ENCODE measurements around the gene RASA2. TPM values are rescaled to one million over a fixed set of nuclear protein-coding genes. Genes with fewer than 3 reads are reported as not detected.
A peak's percentile ranks its signal among the peaks of the same experiment; 100 is the strongest.

RASA2 gene
- total and polyA plus RNA-seq, 11 donors: 2.0 to 12.3 (median 3.4) TPM

DNA sequence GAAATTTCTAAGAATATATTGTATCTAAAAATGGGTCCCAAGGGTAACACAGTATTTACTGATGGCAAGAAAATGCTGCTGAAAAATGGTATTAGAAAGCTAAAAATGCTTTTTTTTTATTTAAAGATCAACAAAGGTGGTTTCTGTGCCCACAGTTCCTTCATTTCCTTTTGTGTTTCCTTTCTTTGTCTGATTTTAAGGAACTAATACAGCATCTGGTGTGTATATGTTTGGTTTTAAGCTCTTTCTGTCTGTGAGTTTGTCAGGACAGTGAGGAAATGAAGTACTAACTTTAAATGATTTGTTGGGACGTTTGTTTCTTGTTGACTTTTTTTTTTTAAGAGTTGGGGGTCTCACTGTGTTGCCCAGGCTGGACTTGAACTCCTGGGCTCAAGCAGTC lies 38.2 kb downstream of the RASA2 start:
- DNase-seq (no peak), ATAC-seq (no peak)
- peaks cover 0 to 29% (median 8%) of the 10 kb centered on the region in 9 donors for H3K36me3 ChIP-seq
- no peak for TF ChIP-seq POLR2A (IDR thresholded peaks at IDR 0.05)
- TF ChIP-seq, protein P1, sequence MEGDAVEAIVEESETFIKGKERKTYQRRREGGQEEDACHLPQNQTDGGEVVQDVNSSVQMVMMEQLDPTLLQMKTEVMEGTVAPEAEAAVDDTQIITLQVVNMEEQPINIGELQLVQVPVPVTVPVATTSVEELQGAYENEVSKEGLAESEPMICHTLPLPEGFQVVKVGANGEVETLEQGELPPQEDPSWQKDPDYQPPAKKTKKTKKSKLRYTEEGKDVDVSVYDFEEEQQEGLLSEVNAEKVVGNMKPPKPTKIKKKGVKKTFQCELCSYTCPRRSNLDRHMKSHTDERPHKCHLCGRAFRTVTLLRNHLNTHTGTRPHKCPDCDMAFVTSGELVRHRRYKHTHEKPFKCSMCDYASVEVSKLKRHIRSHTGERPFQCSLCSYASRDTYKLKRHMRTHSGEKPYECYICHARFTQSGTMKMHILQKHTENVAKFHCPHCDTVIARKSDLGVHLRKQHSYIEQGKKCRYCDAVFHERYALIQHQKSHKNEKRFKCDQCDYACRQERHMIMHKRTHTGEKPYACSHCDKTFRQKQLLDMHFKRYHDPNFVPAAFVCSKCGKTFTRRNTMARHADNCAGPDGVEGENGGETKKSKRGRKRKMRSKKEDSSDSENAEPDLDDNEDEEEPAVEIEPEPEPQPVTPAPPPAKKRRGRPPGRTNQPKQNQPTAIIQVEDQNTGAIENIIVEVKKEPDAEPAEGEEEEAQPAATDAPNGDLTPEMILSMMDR (IDR thresholded peaks at IDR 0.05): no peak
- H3K9me3 ChIP-seq: no peaks in the 10 kb centered on the region
- no peak overlapping the region for H3K4me3 ChIP-seq
- intact Hi-C loops (cut with DNase I): loop anchor here in 1 of 10 donors (5.0 kb wide), 1 partner anchor 38 kb away; the partner anchor contains the start of gene RASA2
- WGBS, 4 donors: 35 to 57% (median 45%) methylated on average over 1 of the region's 1 CpG
- peak overlapping the region in 1 of 12 donors; percentile 24 for H3K27ac ChIP-seq
- no peaks in the 10 kb centered on the region for H3K27me3 ChIP-seq
- peaks cover 0 to 49% (median 9%) of the 10 kb centered on the region in 12 donors for H3K4me1 ChIP-seq

DNA sequence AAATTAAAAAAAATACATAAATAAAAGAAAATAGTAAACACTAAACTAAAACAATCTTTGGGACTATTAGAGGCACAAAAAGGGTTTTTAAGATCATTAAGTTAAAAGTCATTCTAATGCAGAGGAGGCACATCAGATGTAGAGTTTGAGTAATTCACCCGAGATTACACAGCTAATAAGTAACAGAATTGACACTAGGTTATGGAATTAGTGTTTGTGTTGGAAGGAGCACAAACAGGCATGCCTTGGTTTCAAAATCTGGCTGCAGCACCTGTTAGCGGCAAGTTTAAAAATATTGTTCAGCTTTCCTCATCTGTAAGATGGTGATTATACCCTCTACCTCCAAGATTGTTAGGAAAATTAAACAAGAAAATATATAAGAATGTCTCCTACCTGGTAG lies 39.0 kb downstream of the RASA2 start:
- ATAC-seq (no peak), DNase-seq (no peak)
- intact Hi-C loops (cut with DNase I): no loop called here
- H3K4me1 ChIP-seq: peaks cover 0 to 58% (median 16%) of the 10 kb centered on the region in 12 donors
- WGBS, 4 donors: 48 to 93% (median 59%) methylated on average over 2 of the region's 2 CpGs
- no peak for TF ChIP-seq POLR2A (IDR thresholded peaks at IDR 0.05)
- H3K27me3 ChIP-seq: no peaks in the 10 kb centered on the region
- peaks cover 0 to 21% (median under 1%) of the 10 kb centered on the region in 9 donors for H3K36me3 ChIP-seq
- H3K4me3 ChIP-seq: no peak overlapping the region
- no peak overlapping the region for H3K27ac ChIP-seq
- H3K9me3 ChIP-seq: no peaks in the 10 kb centered on the region

DNA sequence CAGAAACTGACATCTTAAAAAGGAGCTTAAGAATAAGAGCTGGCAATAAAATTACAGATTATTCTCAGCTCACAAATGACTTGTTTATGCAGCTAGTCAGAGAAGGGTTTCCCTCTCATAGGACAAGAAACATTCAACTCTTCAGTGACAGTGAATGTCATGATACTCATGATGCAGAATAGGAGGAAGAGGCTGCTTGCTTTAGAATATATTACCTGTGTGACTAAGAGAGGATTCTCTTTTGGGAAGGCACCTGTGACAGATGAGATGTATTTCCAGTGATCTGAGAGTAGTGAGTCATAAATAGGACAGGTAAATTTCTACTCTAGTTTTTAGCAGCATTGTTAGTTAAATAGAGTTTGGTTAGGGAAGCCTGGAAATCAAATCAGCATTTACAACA lies 39.9 kb downstream of the RASA2 start:
- Histone ChIP-seq H3K36me3 (peaks cover 0 to 21% (median 0%) of the 10 kb centered on the region in 9 donors), H3K9me3 (no peaks in the 10 kb centered on the region), H3K27ac (no peak overlapping the region), H3K27me3 (no peaks in the 10 kb centered on the region), H3K4me1 (peaks cover 0 to 62% (median 16%) of the 10 kb centered on the region in 12 donors), H3K4me3 (no peak overlapping the region)
- DNase-seq (no peak), ATAC-seq (no peak)
- intact Hi-C loops (cut with DNase I): no loop called here
- TF ChIP-seq, protein P1 (IDR thresholded peaks at IDR 0.05): no peak
- TF ChIP-seq POLR2A (IDR thresholded peaks at IDR 0.05): no peak

DNA sequence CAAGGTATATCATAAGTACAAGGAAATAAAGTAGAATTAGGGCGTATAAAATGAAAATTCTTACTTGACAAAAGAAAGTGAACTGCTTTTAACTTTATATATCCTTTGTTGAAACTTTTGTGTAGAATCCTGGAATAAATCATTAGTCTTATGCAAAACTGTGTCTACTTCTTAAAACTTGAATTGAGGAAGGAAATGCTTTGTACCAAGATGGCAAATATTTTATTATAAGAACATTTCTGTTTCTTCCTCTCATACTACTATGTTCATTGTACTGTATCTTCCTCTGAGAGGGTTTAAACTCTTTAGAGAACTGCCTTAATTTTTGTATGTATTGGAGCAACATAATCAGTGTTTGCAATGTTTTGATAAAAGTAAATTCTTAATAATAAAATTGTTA lies 42.0 kb downstream of the RASA2 start:
- peak overlapping the region in 3 of 12 donors; percentile 16 to 86 (median 56) for H3K27ac ChIP-seq
- H3K36me3 ChIP-seq: peaks cover 0 to 7% (median 0%) of the 10 kb centered on the region in 9 donors
- H3K27me3 ChIP-seq: no peaks in the 10 kb centered on the region
- DNase-seq (no peak), ATAC-seq (no peak)
- no peaks in the 10 kb centered on the region for H3K9me3 ChIP-seq
- H3K4me1 ChIP-seq: peaks cover 0 to 65% (median 16%) of the 10 kb centered on the region in 12 donors
- no peak for TF ChIP-seq POLR2A (IDR thresholded peaks at IDR 0.05)
- TF ChIP-seq, protein P1 (IDR thresholded peaks at IDR 0.05): no peak
- peak overlapping the region in 1 of 12 donors; percentile 7 for H3K4me3 ChIP-seq
- 91 to 97% (median 92%) methylated on average over 1 of the region's 1 CpG for WGBS, 4 donors
- intact Hi-C loops (cut with DNase I): loop anchor here in 1 of 10 donors (2.0 kb wide), 1 partner anchor 24 kb away; no protein-coding TSS in a partner anchor

DNA sequence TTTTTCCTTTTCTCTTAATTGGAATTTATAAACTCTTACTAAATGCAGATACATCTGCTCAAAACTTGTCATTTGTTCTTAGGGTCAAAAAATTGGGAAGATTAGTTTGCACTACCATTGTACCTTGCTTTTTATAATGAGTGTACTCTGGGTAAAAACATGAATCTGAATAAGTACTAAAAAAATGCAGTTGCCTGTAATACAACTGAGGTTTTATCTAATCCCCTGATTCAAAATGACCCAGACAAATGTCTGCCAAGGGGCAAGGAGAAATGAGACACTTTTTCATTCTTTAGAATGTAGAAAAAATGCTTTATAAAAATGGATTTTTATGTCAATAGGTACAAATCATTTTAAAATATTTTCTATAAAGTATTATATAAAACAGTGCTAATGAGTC lies 42.4 kb downstream of the RASA2 start:
- DNase-seq: no peak
- H3K4me3 ChIP-seq: no peak overlapping the region
- H3K27ac ChIP-seq: peak overlapping the region in 6 of 12 donors; percentile 15 to 86 (median 44)
- peaks cover 0 to 64% (median 16%) of the 10 kb centered on the region in 12 donors for H3K4me1 ChIP-seq
- peaks cover 0 to 5% (median 0%) of the 10 kb centered on the region in 9 donors for H3K36me3 ChIP-seq
- TF ChIP-seq POLR2A (IDR thresholded peaks at IDR 0.05): no peak
- TF ChIP-seq, protein P1 (IDR thresholded peaks at IDR 0.05): no peak
- intact Hi-C loops (cut with DNase I): loop anchor here in 1 of 10 donors (2.0 kb wide), 1 partner anchor 24 kb away; no protein-coding TSS in a partner anchor
- H3K27me3 ChIP-seq: no peaks in the 10 kb centered on the region
- H3K9me3 ChIP-seq: no peaks in the 10 kb centered on the region
- ATAC-seq: no peak
